Stimulated activated CD4-positive, alpha-beta T cell treated with anti-CD3 and anti-CD28 coated beads, Interleukin-12 subunit alpha, Interleukin-12 subunit beta, amount 100 ng/mL, for 4 hours (primary cell): ENCODE measurements around the gene PAPSS1.
A peak's percentile ranks its signal among the peaks of the same experiment; 100 is the strongest.
"Not testable (repeated sequence)": the region's sequence is repeated elsewhere in the genome, so short reads cannot be mapped to it uniquely, and the experiment has no call there.

Source experiments
- DNase-seq: peaks from one replicate; pipeline ENCODE4 v3.0.0-alpha.2; 2020

The PAPSS1 gene

DNA sequence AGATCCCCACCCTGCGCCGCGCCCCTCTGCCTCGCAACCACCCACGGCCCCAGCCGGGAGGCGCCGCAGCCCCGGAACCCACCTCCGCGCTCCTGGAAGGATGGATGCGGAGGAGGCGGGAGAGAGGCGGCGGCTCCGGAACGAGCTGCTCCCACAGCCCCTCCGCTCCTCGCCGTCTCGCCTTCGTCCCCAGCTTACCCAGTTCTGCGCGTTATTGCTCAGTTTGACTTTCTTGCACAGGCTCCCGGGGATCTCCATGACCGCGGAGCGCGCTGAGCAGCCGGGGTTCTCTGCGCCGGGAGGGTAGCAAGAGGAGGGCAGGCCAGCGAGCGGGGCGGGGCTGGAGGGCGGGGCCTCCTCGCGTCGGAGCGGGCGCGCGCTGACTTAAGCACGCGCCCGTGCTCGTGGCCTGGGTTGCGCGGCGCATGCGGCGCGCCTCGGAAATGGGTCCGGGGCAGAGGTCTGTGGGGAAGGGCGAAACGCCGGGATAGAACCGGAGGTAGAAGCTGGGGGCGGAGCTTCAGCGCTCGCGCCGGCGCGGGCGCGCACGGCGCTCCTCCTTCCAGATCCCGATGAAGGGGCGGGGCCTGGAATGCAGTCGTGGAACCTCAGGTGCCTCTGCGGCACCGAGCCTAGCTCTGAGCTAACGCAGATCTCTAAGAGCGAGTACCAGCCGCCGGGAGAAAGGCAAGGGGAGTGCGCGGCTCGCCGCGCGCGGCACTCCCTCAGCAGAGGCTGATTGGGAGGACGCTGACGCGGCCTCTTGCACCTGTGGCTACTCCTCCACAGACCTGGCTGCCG, at the start of gene PAPSS1:
Gene PAPSS1, minus strand, starts transcription at position 313 of the 801 bp plus-strand sequence. Its CDS starts 55 bp downstream, at position 258.
- peak; percentile 94 for DNase-seq

DNA sequence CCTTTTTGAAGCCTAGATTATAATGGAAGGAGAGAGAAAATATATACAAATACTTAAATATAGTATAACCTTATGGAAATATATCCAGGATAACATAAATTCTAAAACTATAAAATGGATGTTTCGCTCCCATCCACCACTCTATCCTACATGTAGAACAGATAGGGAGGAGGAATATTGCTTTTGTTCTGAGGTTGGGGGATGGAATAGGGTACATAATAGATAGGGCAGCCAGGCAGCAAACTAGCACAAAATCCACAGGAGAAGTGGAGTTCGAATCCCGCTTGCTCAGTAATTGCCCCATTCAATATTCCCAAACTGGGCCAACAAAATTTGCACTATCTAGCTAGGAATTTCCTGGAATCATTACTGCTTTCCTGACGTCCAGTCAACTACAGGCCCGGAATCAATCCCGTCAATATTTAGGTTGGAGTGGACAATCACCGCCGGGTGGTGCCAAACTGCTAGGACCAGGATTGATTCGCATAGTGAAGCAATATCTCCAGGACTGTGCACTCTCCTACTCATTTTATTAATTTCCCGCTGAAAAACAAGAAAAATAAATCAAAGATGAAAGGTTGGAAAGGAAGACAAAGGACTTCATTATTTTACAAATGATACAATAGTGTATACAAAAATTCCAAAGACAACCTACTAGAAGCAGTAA, 40.4 kb upstream of the PAPSS1 start:
- DNase-seq, result no peak

DNA sequence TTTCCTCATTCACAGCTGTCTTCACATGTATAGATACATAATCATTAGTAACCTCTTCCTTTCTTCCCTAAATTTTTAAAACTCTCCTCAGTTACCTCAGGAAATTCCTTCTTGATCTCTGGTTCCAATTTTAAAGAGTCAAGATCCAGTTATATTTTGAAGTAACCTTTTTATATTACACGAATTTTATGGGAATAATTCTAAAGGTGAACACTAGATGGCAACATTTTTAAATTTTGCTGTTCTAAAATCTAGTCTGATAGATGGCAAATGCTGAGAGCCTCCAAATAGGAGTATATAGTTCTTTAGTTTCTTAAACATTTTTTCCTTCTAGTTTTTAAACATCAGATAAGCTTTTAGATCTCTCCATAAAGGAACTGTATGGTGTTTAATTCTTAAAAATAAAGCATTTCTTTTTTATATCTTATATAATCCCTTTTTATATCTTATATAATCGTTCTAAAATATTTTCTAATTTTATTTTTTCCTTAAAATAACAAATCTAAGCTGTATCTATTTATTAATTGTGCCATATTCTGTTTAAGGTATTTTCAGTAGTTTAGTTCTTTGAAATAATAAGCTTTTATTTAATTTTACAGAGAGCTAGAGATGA, 37.9 kb upstream of the PAPSS1 start:
- no peak for DNase-seq

DNA sequence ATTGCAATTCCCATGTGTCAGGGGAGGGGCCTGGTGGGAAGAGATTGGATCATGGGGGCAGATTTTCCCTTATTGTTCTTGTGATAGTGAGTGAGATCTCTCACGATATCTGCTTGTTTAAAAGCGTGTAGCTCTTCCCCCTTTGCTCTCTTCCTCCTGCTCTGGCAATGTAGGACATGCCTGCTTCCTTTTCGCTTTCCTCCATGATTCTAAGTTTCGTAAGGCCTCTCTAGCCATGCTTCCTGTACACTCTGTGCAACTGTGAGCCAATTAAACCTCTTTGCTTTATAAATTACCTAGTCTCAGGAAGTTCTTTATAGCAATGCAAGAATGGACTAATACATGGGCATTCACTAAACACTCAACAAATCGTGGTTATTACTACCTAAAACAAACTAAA, 37.2 kb upstream of the PAPSS1 start:
- no peak for DNase-seq

DNA sequence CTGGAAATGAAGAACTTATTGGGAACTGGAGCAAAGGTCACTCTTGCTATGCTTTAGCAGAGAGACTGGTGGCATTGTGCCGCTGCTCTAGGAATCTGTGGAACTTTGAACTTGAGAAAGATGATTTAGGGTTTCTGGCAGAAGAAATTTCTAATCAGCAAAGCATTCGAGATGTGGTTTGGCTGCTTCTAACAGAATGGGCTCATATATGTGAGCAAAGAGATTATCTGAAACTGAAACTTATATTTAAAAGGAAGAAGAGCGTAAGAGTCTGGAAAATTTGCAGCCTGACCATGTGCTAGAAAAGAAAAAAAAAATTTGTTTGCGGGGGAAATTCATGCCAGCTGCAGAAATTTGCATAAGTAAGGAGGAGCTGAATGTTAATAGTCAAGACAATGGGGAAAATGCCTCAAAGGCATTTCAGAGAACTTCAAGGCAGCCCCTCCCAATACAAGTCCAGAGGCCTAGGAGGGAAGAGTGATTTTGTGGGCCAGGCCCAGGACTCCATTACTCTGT, 35.9 kb upstream of the PAPSS1 start:
- DNase-seq, result no peak

DNA sequence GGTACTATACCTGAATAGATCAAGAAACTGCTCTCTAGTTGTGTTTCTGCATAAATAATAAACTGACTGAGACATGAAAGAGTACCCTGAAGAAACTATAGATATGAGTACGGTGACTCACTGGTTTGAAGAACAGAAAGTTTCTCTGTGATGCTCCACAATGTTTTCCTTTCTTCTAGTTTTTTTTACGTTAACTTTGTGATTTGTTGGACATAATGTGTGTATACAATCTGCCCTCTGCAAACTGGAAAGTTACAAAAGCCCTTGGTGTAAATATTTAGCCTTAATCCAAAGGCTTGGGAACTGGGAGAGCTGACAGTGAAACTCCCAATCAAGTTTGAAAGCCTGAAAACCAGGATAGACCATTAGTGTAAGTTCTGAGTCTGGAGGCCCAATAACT, 31.6 kb upstream of the PAPSS1 start:
- DNase-seq, result no peak

DNA sequence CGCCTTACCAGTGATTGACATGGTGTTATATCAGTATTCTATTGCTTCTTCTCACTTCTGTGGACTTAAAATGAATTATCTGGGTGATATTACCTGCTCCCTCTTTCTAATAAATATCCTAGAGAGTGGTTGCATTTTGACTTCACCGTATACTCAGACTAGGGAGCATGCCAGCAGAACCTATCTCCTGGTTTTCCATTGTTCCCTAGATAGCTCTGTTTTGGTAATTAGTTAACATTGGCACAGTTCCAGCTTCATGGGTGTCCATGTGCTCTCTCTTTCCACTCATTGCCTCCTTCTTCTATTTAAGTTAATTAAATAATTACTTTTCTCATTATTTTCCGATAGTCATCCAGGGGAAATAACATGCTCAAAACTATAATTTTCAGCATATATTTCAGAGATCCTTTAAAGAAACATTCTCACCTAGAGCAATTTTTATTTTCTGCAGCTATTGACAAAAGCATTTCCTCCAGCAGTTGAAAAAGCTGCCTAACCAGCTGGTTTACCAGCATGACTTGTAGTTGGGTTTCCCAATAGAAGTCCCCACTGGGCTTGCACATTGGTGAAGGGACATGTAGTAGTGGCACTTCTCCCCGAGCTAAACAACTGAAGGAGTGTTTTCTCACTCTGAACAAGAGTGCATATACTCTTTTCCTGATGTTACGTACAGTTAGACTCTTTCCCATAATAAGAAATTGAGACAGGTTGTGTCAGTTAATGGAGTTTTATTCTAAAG, 27.9 kb upstream of the PAPSS1 start:
- no peak for DNase-seq

DNA sequence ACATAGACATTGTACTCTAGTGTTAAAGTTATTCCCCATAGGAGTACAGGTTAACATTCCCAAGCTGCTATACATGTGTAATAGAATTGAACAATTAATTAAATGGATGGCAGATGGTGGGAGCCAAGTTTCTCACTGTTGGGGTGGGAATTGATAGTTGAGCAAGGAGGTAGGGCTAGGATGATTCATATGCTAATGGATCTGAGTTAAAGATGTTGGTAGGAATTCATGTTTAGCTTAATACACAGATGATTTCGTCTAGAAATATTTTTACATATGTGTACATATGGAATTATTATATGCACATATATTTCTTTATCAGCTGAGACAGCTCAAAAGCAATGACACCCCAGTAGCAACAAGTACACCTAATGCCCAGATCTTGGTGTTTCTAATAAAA, 26.1 kb upstream of the PAPSS1 start:
- no peak for DNase-seq

DNA sequence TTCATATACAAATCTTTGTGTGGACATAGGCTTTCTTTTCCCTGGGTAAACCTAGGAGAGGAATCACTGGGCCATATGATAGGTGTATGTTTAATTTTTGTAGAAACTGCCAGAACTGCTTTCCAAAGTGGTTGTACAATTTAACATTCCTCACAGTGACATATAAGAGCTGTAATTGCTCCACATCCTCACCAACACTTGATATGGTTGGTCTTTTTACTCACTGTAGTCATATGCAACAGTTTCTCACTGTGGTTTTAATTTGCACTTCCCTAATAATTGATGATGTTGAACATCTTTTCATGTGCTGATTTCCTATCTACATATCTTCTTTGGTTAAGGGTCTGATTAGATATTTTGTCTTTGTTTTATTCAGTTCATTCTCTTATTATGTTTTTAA, 24.5 kb upstream of the PAPSS1 start:
- DNase-seq, result no peak

DNA sequence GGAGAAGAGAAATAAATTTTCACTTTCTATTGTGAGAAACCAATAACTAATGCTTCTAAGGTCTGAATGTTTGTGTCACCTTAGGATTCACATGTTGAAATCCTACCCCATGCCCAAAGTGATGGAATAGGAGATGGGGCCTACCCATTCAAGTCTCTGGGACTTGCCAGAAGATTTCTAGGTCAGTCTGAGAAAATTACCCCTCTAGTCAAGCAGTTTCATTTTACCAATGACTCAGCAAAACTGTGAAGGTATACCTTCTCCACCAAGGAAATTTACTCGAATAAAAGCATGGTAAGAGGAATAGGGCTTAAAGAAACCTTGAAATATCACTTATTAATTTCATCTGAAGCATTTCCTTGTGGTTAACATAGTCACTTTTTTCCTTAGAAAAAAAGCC, 23.5 kb upstream of the PAPSS1 start:
- DNase-seq, result no peak

DNA sequence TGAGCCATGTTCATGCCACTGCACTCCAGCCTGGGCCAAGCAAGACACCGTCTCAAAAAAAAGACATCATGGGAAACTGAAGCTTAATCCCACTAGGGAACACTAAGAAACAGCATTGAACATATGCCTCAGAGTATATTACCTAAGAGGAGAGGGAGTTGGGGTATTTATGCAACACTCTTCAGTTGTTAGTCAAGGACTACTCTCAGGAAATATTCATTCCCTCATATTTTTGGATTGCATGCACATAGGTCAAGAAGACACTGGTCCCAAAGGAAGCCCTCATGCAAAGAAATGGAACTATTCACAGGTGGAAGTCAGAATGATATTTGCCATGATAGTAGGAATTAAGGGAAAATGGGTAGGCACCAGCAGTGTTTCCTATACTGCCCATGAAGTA, 22.8 kb upstream of the PAPSS1 start:
- DNase-seq, result no peak

DNA sequence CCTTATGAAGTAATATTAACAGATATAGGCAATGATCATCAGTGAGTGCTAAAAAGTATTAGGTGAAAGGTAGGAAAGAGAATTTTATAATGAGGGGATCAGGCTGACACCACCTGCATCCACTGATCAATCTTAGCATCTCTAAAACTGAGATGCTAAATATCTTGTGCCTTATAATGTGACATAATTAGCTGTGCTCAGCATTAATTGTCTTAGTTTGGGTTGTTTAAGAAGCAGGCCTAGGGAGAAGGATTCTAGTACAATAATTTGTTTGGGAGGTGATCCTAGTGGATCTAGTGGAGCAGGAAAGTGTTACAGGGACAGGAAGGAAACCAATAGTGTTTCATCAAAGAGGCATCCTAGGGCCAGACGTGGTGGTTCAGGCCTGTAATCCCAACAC, 22.2 kb upstream of the PAPSS1 start:
- no peak for DNase-seq

DNA sequence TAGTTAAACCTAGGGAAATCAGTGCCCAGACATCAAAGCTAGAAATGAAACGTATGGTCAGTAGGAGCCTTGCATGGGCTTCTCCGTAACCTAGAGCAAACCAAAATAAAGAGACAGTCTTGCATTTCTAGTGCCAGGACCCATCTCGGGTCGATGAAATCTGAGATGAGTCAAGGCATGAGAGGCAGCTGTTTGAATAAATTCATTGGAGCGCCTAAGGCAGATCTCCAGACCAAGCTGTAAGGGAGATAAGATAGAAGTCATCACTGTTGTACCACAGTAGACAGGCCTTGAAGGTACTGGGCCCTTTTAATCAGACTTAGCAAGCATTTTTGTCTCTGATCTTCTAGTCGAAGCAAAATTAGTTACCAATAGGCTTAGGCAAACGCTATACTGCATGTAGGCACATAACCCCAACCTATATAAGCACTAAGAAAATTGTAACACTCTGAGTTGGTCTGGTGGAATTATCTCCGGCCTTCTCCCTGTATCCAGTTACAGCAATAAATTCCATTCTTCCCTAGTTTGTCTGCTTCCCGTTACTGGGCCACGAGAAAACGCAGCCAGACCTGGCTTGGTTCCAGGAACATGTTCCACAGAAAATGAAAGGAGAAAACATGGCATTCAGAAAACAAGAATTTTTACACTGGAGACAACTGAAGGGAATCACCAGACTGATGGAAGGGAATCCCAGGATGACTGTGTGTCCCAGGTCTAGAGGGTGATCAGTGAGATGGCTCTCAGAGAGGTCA, 21.1 kb upstream of the PAPSS1 start:
- no peak for DNase-seq

DNA sequence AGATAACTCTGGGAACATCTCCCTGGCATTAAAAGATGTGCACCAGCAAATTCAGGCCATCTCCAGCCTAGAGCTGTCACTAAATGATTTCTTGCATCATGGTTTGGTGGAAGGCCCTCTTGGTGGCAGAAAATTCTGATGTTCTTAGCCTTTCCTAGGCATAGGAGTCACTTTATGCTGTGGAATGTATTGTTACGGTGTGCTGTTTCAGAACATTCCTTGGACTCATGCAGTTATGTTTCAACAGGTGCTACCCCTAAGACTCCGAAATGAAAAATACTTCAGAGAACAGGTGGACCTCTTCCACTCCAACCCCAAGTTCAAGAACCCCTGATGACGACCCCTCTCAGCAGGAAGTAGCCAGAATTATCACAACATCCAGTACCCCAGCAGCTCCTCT, 20.3 kb upstream of the PAPSS1 start:
- no peak for DNase-seq

DNA sequence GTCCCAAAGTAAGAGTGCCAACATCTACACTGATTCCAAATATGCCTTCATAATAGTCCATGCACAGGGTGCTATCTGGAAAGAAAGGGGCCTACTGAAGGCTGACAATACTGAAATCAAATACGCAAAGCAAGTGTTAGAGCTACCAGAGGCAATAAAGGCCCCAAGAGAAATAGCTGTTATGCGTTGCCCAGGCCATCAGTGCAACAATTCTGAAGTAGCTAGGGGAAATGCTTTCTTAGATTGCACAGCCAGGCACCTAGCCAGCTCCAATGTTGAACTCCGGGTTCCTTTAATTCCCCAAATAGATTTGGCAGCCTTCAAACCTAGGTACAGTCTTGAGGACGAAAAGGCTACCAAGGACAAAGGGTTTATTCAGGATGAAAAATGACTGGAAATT, 17.4 kb upstream of the PAPSS1 start:
- DNase-seq, result no peak

DNA sequence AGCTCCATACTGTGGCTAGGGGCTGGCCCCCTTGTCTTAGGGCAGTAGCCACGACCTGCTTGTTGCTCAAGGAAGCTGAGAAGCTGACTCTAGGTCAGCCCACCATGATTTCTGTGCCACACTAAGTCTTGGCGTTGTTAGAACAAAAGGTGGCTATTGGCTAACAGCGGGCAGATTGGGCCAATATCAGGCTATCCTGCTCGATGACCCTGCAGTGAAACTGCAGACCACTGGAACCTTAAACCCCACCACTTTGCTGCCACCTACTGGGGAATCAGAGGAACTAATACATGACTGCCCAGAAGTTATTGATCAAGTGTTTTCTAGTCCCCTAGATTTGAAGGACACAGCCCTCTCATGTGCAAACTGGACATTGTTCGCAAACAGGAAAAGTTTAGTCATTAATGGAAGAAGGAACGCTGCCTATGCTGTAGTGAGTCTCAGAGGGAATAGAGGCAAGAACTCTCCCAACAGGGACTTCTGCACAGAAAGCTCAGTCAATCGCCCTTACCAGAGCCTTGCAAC, 17.0 kb upstream of the PAPSS1 start:
- peak; percentile 13 for DNase-seq

DNA sequence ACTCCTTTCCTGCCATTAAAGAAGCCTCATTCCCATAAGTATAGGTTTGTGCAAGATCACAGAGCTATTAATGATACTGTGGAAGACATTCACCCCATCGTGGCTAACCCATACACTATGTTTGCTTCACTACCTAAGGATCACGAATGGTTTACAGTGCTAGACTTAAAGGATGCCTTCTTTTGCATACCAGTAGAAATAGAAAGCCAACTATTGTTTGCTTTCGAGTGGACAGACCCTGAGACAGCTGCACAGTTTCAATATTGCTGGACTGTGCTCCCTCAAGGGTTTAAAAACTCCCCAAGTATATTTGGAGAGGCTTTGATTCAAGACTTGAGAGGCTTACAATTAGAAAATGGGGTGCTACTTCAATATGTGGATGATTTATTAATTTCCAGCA, 16.0 kb upstream of the PAPSS1 start:
- DNase-seq, result no peak

DNA sequence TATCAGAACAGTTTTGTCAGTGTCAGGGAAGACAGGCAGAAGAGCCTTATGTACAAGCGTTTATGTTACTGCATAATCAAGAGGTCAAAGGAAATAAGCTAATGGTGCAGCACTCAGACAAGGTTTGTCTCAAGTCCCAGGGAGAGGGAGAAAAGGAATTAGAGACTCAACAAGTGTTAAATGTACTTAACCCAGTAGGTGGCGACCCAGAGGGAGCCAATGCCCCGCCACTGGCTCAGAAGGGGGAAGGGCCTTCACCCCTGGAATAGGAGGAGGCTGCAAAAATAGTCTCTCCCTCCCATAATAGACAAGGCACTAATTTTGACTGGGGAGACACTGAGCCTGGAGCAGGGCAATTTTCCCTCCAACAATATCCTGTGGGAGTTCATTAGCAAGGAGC, 14.1 kb upstream of the PAPSS1 start:
- no peak for DNase-seq

DNA sequence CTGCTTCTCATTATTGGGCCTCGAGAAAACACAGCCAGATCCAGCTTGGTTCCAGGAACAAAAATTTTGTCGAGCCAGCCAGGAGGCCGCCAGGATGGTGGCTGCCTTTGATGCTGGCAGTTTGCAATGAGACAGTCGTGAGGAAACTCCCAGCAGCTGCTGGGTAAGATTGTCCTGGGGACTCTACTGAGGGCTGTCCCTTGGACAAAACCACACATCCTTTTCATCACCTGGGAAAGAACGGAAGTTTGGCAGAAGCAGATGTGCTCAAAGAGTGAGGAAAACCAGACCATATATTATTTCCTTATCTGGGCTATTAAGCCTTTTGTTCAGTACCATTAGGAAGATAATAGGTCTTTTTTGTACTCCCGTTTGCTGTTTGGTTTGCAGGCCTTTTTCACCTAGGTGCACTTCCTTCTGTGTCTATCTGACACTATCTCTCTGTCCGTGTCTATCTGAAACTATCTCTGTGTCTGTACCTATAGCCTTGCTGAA, 13.4 kb upstream of the PAPSS1 start:
- DNase-seq, result no peak

DNA sequence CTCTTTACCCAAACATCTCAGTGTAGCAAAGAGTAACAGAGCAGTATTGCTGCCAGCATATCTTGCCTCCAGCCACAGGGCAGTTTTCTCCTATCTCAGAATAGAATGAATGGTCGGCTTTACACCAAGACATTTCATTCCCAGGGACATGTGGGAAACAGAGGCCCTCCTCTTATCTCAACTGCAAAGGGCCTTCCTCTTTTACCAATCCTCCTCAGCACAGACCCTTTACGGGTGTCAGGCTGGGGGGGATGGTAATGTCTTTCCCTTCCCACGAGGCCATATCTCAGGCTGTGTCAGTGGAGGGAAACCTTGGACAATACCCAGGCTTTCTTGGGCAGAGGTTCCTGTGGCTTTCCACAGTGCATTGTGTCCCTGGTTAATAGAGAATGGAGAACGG, 9.0 kb upstream of the PAPSS1 start:
- not testable (repeated sequence) for DNase-seq

DNA sequence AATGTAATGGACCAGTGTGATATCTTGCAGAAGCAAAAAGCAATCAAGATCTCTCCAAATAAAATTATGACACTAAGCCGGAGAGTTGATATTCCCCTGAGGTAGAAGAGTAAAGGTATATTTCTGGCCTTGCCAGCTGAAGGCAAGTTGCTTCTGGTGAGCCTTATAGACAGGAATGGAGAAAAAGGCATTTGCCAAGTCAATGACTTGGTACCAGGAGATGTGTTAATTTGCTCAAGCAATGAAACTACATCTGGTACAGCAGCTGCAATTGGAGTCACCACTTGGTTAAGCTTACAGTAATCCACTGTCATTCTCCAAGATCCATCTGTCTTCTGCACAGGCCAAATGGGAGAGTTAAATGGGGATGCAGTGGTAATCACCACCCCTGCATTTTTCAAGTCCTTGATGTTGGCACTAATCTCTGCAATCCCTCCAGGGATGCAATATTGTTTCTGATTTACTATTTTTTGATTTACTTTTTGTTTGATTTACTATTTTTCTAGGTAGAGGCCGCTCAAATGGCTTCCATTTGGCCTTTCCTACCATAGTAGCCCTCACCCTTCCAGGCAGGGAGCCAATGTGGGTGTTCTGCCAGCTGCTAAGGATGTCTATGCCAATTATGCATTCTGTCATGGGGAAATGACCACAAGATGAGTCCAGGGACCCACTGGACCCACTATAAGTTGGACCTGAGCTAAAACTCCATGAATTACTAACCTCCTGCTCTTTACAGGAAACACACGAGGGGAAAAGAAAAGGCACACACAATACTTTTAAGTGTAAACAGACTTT, 6.3 kb upstream of the PAPSS1 start:
- not testable (repeated sequence) for DNase-seq
